Activated effector memory CD4-positive, alpha-beta T cell treated with anti-CD3 and anti-CD28 coated beads, Interleukin-2, amount 50 U/mL, for 16 hours (primary cell): Measurements from ENCODE around the gene SIM2.
"Not testable (repeated sequence)": the region's sequence is repeated elsewhere in the genome, so short reads cannot be mapped to it uniquely, and the experiment has no call there.

ENCODE experiments used
- DNase-seq: peaks from one replicate; pipeline ENCODE4 v3.0.0-alpha.2; 2020

The SIM2 gene

GRCh38 chr21:36698981-36699545 lies at the start of gene SIM2:
Gene SIM2, plus strand, starts transcription at chr21:36699115. Its CDS starts 632 bp downstream, at chr21:36699747.
- DNase-seq, result no peak

GRCh38 chr21:36654324-36654723 lies 44.6 kb upstream of the SIM2 start:
- no peak for DNase-seq

GRCh38 chr21:36654796-36655325 lies 44.1 kb upstream of the SIM2 start:
- no peak for DNase-seq

GRCh38 chr21:36656138-36656537 lies 42.8 kb upstream of the SIM2 start:
- no peak for DNase-seq

- not testable (repeated sequence) for DNase-seq
Observed at GRCh38 chr21:36657290-36657689, 41.6 kb upstream of the SIM2 start.

- DNase-seq, result no peak
Observed at GRCh38 chr21:36657999-36658398, 40.9 kb upstream of the SIM2 start.

GRCh38 chr21:36658926-36659325 lies 40.0 kb upstream of the SIM2 start:
- no peak for DNase-seq

GRCh38 chr21:36661511-36662309 lies 37.2 kb upstream of the SIM2 start:
- no peak for DNase-seq

GRCh38 chr21:36663033-36663855 lies 35.7 kb upstream of the SIM2 start:
- DNase-seq, result no peak

GRCh38 chr21:36664662-36664990 lies 34.3 kb upstream of the SIM2 start:
- DNase-seq, result no peak

- no peak for DNase-seq
Observed at GRCh38 chr21:36665806-36666205, 33.1 kb upstream of the SIM2 start.

GRCh38 chr21:36668713-36669112 lies 30.2 kb upstream of the SIM2 start:
- DNase-seq, result no peak

- DNase-seq, result no peak
Observed at GRCh38 chr21:36671836-36672235, 27.1 kb upstream of the SIM2 start.

GRCh38 chr21:36672296-36672695 lies 26.6 kb upstream of the SIM2 start:
- DNase-seq, result not testable (repeated sequence)

GRCh38 chr21:36672737-36673136 lies 26.2 kb upstream of the SIM2 start:
- no peak for DNase-seq

- no peak for DNase-seq
Observed at GRCh38 chr21:36676039-36676950, 22.6 kb upstream of the SIM2 start.

- DNase-seq, result no peak
Observed at GRCh38 chr21:36677443-36677842, 21.5 kb upstream of the SIM2 start.

- DNase-seq, result no peak
Observed at GRCh38 chr21:36678538-36678937, 20.4 kb upstream of the SIM2 start.

GRCh38 chr21:36681117-36681631 lies 17.7 kb upstream of the SIM2 start:
- no peak for DNase-seq

GRCh38 chr21:36684957-36685714 lies 13.8 kb upstream of the SIM2 start:
- DNase-seq, result no peak

GRCh38 chr21:36686955-36687354 lies 12.0 kb upstream of the SIM2 start:
- no peak for DNase-seq

GRCh38 chr21:36688324-36688723 lies 10.6 kb upstream of the SIM2 start:
- no peak for DNase-seq
